Loucy (cell line): ENCODE data around the gene LRSAM1.

Experiments
- H2AFZ ChIP-seq: fragments of 200-600 bp; sonication (generic); 2 replicates; pipeline ENCODE4 v1.6.0; 2016; ENCODE audit warnings: antibody characterized with exemption, mild to moderate bottlenecking, low read length, moderate library complexity
- H3F3A ChIP-seq: fragments of 200-600 bp; 2 replicates; pipeline ENCODE4 v1.6.0; 2016; ENCODE audit warnings: antibody characterized with exemption, low read depth, mild to moderate bottlenecking
- H3K27me3 ChIP-seq: fragments of 200-600 bp; sonication (generic); 2 replicates; pipeline ENCODE4 v1.6.1; 2014; ENCODE audit warnings: low read length, mild to moderate bottlenecking; ENCODE audit not compliant: insufficient read depth, poor library complexity, severe bottlenecking
- H3K36me3 ChIP-seq: fragments of 200-600 bp; sonication (generic); 2 replicates; pipeline ENCODE4 v1.6.1; 2016; ENCODE audit warnings: low read length; ENCODE audit not compliant: insufficient read depth
- H3K4me1 ChIP-seq: fragments of 200-600 bp; sonication (generic); 2 replicates; pipeline ENCODE4 v1.5.1; 2014; ENCODE audit warnings: low read length, mild to moderate bottlenecking; ENCODE audit not compliant: insufficient read depth, poor library complexity, severe bottlenecking
- H3K4me2 ChIP-seq: fragments of 200-600 bp; sonication (generic); 2 replicates; pipeline ENCODE4 v1.6.0; 2014; ENCODE audit warnings: antibody characterized with exemption, low read length, low read depth, mild to moderate bottlenecking; ENCODE audit not compliant: poor library complexity, severe bottlenecking
- H3K4me3 ChIP-seq: fragments of 200-600 bp; sonication (generic); 2 replicates; pipeline ENCODE4 v1.5.1; 2014; ENCODE audit warnings: low read length, mild to moderate bottlenecking, mixed read lengths; ENCODE audit not compliant: poor library complexity, severe bottlenecking
- H3K79me2 ChIP-seq: fragments of 200-600 bp; sonication (generic); 2 replicates; pipeline ENCODE4 v1.6.1; 2014; ENCODE audit warnings: low read length; ENCODE audit not compliant: insufficient read depth
- H3K9ac ChIP-seq: fragments of 200-600 bp; sonication (generic); 2 replicates; pipeline ENCODE4 v1.6.0; 2014; ENCODE audit warnings: mild to moderate bottlenecking, low read depth, low read length, moderate library complexity; ENCODE audit not compliant: poor library complexity, severe bottlenecking
- H3K9me2 ChIP-seq: fragments of 200-600 bp; sonication (generic); replicated peaks from 2 replicates; pipeline ENCODE4 v1.6.1; 2016; ENCODE audit warnings: low read depth, low read length, mixed read lengths
- H3K9me3 ChIP-seq: fragments of 200-600 bp; sonication (generic); 2 replicates; pipeline ENCODE4 v1.6.1; 2014; ENCODE audit warnings: mild to moderate bottlenecking, antibody characterized with exemption, low read length, low read depth; ENCODE audit not compliant: insufficient read depth
- H4K20me1 ChIP-seq: fragments of 200-600 bp; sonication (generic); 2 replicates; pipeline ENCODE4 v1.6.0; 2014; ENCODE audit warnings: antibody characterized with exemption, low read length, mild to moderate bottlenecking; ENCODE audit not compliant: insufficient read depth, poor library complexity, severe bottlenecking
- EZH2phosphoT487 ChIP-seq: fragments of 200-600 bp; IDR thresholded peaks from 2 replicates; pipeline ENCODE4 v1.6.1; 2018; ENCODE audit warnings: antibody characterized with exemption, mild to moderate bottlenecking, moderate library complexity, borderline replicate concordance
- TF ChIP-seq, protein P1 (sequence below): fragments of 200-600 bp; sonication (generic); conservative IDR thresholded peaks from 2 replicates; pipeline ENCODE4 v1.5.1; 2014; ENCODE audit warnings: mild to moderate bottlenecking, antibody characterized with exemption, low read length

The LRSAM1 gene

DNA sequence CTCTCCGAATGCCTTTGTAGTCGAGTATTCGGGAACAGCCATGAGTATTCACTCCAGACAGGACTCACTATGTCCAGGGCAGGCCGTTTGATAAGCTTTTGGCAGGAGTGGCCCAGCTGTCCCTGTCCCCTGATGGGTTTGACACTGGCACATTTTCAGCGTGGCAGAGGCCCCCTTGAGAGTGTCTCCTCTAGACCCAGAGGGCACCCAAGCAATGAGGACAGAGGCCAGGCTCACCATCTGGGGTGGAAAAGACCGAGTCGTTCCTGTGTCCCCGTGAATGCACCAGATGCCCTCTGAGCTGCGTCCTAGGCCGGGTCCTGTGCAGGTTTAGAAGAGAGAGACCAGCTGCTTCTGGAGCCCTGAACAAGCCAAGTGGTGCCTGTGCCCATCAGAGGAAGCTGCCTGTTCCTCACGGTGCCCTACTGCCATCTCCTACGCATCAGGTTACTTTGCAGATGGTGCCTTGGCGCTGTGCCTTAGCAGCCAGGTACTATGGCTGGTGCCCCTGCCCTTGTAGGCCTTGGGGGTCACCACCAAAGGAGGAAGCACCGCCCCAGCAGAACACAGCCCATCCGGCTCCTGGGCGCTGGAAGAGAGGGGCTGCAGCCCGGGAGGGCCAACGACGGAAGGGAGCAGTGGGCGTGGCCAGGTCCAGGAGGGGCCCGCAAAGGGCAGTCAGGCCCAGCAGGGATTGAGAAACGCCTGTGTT lies 42.4 kb downstream of the LRSAM1 start:
- H3K4me3 ChIP-seq: no peak overlapping the region
- no peaks in the 10 kb centered on the region for H4K20me1 ChIP-seq
- no peaks in the 10 kb centered on the region for H3K79me2 ChIP-seq
- no peak overlapping the region for H3K9ac ChIP-seq
- no peaks in the 10 kb centered on the region for H3K27me3 ChIP-seq
- peaks cover 13% of the 10 kb centered on the region; the same call in 1 of the 2 replicates for H3K36me3 ChIP-seq
- no peaks in the 10 kb centered on the region for H3K9me3 ChIP-seq
- no peaks in the 10 kb centered on the region for H3F3A ChIP-seq
- no peak overlapping the region for H2AFZ ChIP-seq
- TF ChIP-seq, protein P1, sequence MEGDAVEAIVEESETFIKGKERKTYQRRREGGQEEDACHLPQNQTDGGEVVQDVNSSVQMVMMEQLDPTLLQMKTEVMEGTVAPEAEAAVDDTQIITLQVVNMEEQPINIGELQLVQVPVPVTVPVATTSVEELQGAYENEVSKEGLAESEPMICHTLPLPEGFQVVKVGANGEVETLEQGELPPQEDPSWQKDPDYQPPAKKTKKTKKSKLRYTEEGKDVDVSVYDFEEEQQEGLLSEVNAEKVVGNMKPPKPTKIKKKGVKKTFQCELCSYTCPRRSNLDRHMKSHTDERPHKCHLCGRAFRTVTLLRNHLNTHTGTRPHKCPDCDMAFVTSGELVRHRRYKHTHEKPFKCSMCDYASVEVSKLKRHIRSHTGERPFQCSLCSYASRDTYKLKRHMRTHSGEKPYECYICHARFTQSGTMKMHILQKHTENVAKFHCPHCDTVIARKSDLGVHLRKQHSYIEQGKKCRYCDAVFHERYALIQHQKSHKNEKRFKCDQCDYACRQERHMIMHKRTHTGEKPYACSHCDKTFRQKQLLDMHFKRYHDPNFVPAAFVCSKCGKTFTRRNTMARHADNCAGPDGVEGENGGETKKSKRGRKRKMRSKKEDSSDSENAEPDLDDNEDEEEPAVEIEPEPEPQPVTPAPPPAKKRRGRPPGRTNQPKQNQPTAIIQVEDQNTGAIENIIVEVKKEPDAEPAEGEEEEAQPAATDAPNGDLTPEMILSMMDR: no peak
- TF ChIP-seq EZH2phosphoT487: no peak
- H3K9me2 ChIP-seq: no peaks in the 10 kb centered on the region
- no peak overlapping the region for H3K4me2 ChIP-seq
- peaks cover 13% of the 10 kb centered on the region for H3K4me1 ChIP-seq

DNA sequence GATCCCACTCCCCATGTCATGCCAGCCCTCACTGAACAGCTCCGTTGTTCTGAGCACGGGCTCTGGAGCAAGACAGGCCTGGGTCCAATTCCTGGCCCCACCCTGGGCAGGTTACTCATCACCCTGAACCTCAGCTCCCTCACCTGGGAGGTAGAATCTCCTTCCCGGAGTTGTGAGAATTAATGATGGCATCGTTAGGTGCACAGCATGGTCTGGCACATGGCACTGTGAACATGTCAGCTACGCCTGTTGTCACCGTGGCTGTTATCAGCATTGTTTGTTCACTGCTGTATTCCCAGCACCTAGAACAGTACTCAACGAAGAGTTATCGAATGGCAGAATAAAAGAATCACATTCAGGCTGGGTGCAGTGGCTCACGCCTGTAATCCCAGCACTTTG lies 43.0 kb downstream of the LRSAM1 start:
- Histone ChIP-seq H3K9ac (no peak overlapping the region), H3K36me3 (peaks cover 13% of the 10 kb centered on the region; the same call in 1 of the 2 replicates), H3K4me3 (no peak overlapping the region), H3K9me2 (no peaks in the 10 kb centered on the region), H3F3A (no peaks in the 10 kb centered on the region), H3K4me2 (no peak overlapping the region), H4K20me1 (no peaks in the 10 kb centered on the region), H3K27me3 (no peaks in the 10 kb centered on the region), H3K79me2 (no peaks in the 10 kb centered on the region), H3K4me1 (peaks cover 13% of the 10 kb centered on the region), H2AFZ (no peak overlapping the region), H3K9me3 (no peaks in the 10 kb centered on the region)
- TF ChIP-seq EZH2phosphoT487: no peak
- TF ChIP-seq, protein P1: no peak

DNA sequence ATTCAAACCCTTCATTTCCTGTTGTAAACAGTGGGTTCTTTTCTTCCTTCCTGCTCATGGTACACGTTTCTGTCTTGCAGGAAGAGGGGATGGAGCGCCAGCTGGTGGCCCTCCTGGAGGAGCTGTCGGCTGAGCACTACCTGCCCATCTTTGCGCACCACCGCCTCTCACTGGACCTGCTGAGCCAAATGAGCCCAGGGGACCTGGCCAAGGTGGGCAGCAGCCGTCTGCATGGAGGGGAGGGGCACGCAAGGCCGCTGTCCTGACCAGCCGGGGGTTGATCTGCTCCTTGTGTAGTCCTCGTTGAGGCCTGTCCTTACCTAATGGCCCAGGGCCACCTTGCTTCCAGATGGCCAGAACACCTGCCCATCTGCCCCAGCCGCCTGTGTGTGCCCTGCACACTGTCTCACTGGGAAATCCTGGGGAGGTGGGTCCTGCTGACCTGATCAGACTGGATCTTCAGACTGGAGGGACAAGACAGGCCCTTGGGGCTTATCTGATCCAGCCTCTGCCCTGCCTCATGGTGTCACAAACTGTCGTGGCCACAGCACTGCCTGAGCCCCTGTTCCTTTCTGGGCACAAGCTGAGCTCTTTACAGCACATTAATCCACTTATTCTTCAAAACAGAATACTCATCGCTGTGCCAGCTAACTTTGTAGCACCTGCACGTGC lies 44.7 kb downstream of the LRSAM1 start:
- H4K20me1 ChIP-seq: no peaks in the 10 kb centered on the region
- peak overlapping the region; percentile 45 for H3K4me2 ChIP-seq
- H3K9ac ChIP-seq: peak overlapping the region; percentile 49
- no peaks in the 10 kb centered on the region for H3K79me2 ChIP-seq
- no peaks in the 10 kb centered on the region for H3K27me3 ChIP-seq
- peaks cover 13% of the 10 kb centered on the region for H3K4me1 ChIP-seq
- TF ChIP-seq, protein P1: peak; percentile 63
- TF ChIP-seq EZH2phosphoT487: no peak
- no peaks in the 10 kb centered on the region for H3F3A ChIP-seq
- H3K4me3 ChIP-seq: no peak overlapping the region
- peak overlapping the region; percentile 69 for H2AFZ ChIP-seq
- peaks cover 13% of the 10 kb centered on the region; the same call in 1 of the 2 replicates for H3K36me3 ChIP-seq
- H3K9me3 ChIP-seq: no peaks in the 10 kb centered on the region
- no peaks in the 10 kb centered on the region for H3K9me2 ChIP-seq
